GM18907 (cell line): ENCODE measurements around the gene TBC1D9.

ENCODE experiments used
- ATAC-seq: cut with Tn5 transposase; IDR thresholded peaks from one replicate; pipeline ENCODE4 v1.9.1; 2021; ENCODE audit warnings: mild to moderate bottlenecking, moderate library complexity; ENCODE audit not compliant: unreplicated experiment

Gene TBC1D9

GRCh38 chr4:140697709-140698560 lies 58.2 kb downstream of the TBC1D9 start:
- no peak for ATAC-seq

GRCh38 chr4:140695483-140695882 lies 60.7 kb downstream of the TBC1D9 start:
- ATAC-seq = no peak

- no peak for ATAC-seq
Measured at GRCh38 chr4:140693562-140693961, 62.6 kb downstream of the TBC1D9 start.

GRCh38 chr4:140691369-140691768 lies 64.8 kb downstream of the TBC1D9 start:
- ATAC-seq = no peak

- ATAC-seq = no peak
Measured at GRCh38 chr4:140690093-140690492, 66.1 kb downstream of the TBC1D9 start.

- ATAC-seq = no peak
Measured at GRCh38 chr4:140689623-140690022, 66.6 kb downstream of the TBC1D9 start.

GRCh38 chr4:140688711-140689598 lies 67.2 kb downstream of the TBC1D9 start:
- ATAC-seq = no peak

- ATAC-seq = no peak
Measured at GRCh38 chr4:140686796-140687195, 69.4 kb downstream of the TBC1D9 start.

GRCh38 chr4:140684314-140684713 lies 71.9 kb downstream of the TBC1D9 start:
- no peak for ATAC-seq

GRCh38 chr4:140681201-140681600 lies 75.0 kb downstream of the TBC1D9 start:
- ATAC-seq = no peak

- ATAC-seq = no peak
Measured at GRCh38 chr4:140680686-140681085, 75.5 kb downstream of the TBC1D9 start.

- ATAC-seq = no peak
Measured at GRCh38 chr4:140679576-140679975, 76.6 kb downstream of the TBC1D9 start.

- peak; percentile 55 for ATAC-seq
Measured at GRCh38 chr4:140675599-140676231, 80.5 kb downstream of the TBC1D9 start.

GRCh38 chr4:140673729-140674128 lies 82.5 kb downstream of the TBC1D9 start:
- ATAC-seq = no peak

GRCh38 chr4:140672416-140672815 lies 83.8 kb downstream of the TBC1D9 start:
- ATAC-seq = no peak

- ATAC-seq = no peak
Measured at GRCh38 chr4:140668111-140668510, 88.1 kb downstream of the TBC1D9 start.

- ATAC-seq = no peak
Measured at GRCh38 chr4:140666889-140667614, 89.1 kb downstream of the TBC1D9 start.

- no peak for ATAC-seq
Measured at GRCh38 chr4:140662082-140662869, 93.9 kb downstream of the TBC1D9 start.

GRCh38 chr4:140661550-140661949 lies 94.6 kb downstream of the TBC1D9 start:
- no peak for ATAC-seq
